ENCODE measurements around the gene MFNG.

MFNG gene

GRCh38 chr22:37443977-37444376 lies 42.2 kb downstream of the MFNG start:
- no peak for DNase-seq

- DNase-seq: no peak
These were observed 43.1 kb downstream of the MFNG start for GRCh38 chr22:37443086-37443485.

- DNase-seq: peak; percentile 68
These were observed 43.6 kb downstream of the MFNG start for GRCh38 chr22:37442537-37442936.

- no peak for DNase-seq
These were observed 44.0 kb downstream of the MFNG start for GRCh38 chr22:37442135-37442534.

- DNase-seq: no peak
These were observed 45.3 kb downstream of the MFNG start for GRCh38 chr22:37440875-37441274.

- DNase-seq: no peak
These were observed 46.8 kb downstream of the MFNG start for GRCh38 chr22:37439347-37439746.

- DNase-seq: peak; percentile 16
These were observed 50.1 kb downstream of the MFNG start for GRCh38 chr22:37435970-37436603.

GRCh38 chr22:37433786-37434185 lies 52.4 kb downstream of the MFNG start:
- DNase-seq: no peak

GRCh38 chr22:37432708-37433054 lies 53.5 kb downstream of the MFNG start:
- DNase-seq: no peak

- DNase-seq: no peak
These were observed 54.1 kb downstream of the MFNG start for GRCh38 chr22:37431801-37432707.

GRCh38 chr22:37431366-37431765 lies 54.8 kb downstream of the MFNG start:
- DNase-seq: no peak

GRCh38 chr22:37430941-37431340 lies 55.2 kb downstream of the MFNG start:
- DNase-seq: no peak

- peak; percentile 59 for DNase-seq
These were observed 57.3 kb downstream of the MFNG start for GRCh38 chr22:37428649-37429586.

GRCh38 chr22:37427711-37428635 lies 58.2 kb downstream of the MFNG start:
- DNase-seq: no peak

GRCh38 chr22:37427135-37427710 lies 59.0 kb downstream of the MFNG start, which contains the start of gene ELFN2:
TSS of gene ELFN2 (minus strand) at chr22:37427479. CDS start at chr22:37375534, 51,945 bp downstream.
- DNase-seq: no peak

- DNase-seq: no peak
These were observed 59.5 kb downstream of the MFNG start for GRCh38 chr22:37426706-37427134.

GRCh38 chr22:37425800-37426705 lies 60.1 kb downstream of the MFNG start:
- peak; percentile 75 for DNase-seq

GRCh38 chr22:37425369-37425768 lies 60.8 kb downstream of the MFNG start:
- no peak for DNase-seq

- DNase-seq: no peak
These were observed 62.9 kb downstream of the MFNG start for GRCh38 chr22:37423283-37423682.

- DNase-seq: no peak
These were observed 64.7 kb downstream of the MFNG start for GRCh38 chr22:37421468-37421877.

Data from NCI-H2171 treated with DMSO at 0.1 percent for 48 hours (cell line).